Measurements from ENCODE around the gene NLGN1. TPM values are rescaled to one million over a fixed set of nuclear protein-coding genes. Genes with fewer than 3 reads are reported as not detected.
"Not testable (repeated sequence)": the region's sequence is repeated elsewhere in the genome, so short reads cannot be mapped to it uniquely, and the experiment has no call there.

The NLGN1 gene
- total RNA-seq, 1 donor, result 6.1 TPM

GRCh38 chr3:174198199-174198598, 800.7 kb downstream of the NLGN1 start:
- TF ChIP-seq, protein P1, sequence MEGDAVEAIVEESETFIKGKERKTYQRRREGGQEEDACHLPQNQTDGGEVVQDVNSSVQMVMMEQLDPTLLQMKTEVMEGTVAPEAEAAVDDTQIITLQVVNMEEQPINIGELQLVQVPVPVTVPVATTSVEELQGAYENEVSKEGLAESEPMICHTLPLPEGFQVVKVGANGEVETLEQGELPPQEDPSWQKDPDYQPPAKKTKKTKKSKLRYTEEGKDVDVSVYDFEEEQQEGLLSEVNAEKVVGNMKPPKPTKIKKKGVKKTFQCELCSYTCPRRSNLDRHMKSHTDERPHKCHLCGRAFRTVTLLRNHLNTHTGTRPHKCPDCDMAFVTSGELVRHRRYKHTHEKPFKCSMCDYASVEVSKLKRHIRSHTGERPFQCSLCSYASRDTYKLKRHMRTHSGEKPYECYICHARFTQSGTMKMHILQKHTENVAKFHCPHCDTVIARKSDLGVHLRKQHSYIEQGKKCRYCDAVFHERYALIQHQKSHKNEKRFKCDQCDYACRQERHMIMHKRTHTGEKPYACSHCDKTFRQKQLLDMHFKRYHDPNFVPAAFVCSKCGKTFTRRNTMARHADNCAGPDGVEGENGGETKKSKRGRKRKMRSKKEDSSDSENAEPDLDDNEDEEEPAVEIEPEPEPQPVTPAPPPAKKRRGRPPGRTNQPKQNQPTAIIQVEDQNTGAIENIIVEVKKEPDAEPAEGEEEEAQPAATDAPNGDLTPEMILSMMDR (IDR thresholded peaks at IDR 0.05; ENCODE audit: insufficient read depth, low read length), result no peak
- peak; percentile 37 for DNase-seq (ENCODE audit: low read depth)
- H3K4me3 ChIP-seq (ENCODE audit: low read depth, low read length), result no peak overlapping the region

DNA sequence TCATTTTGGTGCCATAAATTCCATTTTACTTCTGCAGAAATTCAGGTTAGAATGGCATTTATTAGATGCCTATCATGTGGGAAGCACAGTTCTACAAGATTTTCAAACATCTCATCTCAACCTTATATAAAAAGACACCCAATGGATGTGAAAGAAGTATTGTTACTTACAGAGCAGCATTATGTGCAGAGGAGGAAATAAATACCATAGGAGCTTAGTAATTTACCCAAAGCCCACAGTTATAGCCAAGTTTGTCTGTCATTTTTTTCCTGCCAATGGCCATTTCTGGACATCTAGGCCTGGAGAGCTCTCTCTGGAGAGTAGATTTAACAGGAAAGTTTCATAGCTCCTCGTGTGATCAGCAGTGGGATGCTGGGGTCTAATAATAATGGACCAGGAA, 802.2 kb downstream of the NLGN1 start:
- no peak overlapping the region for H3K4me3 ChIP-seq (ENCODE audit: low read depth, low read length)
- TF ChIP-seq, protein P1 (IDR thresholded peaks at IDR 0.05; ENCODE audit: insufficient read depth, low read length), result no peak
- no peak for DNase-seq (ENCODE audit: low read depth)

GRCh38 chr3:174202116-174202515, 804.6 kb downstream of the NLGN1 start:
- no peak for DNase-seq (ENCODE audit: low read depth)
- TF ChIP-seq, protein P1 (IDR thresholded peaks at IDR 0.05; ENCODE audit: insufficient read depth, low read length), result no peak

GRCh38 chr3:174202561-174202960, 805.0 kb downstream of the NLGN1 start:
- no peak overlapping the region for H3K4me3 ChIP-seq (ENCODE audit: low read depth, low read length)
- TF ChIP-seq, protein P1 (IDR thresholded peaks at IDR 0.05; ENCODE audit: insufficient read depth, low read length), result no peak
- DNase-seq (ENCODE audit: low read depth), result no peak

More at GRCh38 chr3:174202116-174202515, 804.6 kb downstream of the NLGN1 start:
- no peak overlapping the region for H3K4me3 ChIP-seq (ENCODE audit: low read depth, low read length)

- DNase-seq (ENCODE audit: low read depth), result no peak
- TF ChIP-seq, protein P1 (IDR thresholded peaks at IDR 0.05; ENCODE audit: insufficient read depth, low read length), result no peak
- no peak overlapping the region for H3K4me3 ChIP-seq (ENCODE audit: low read depth, low read length)
Observed at GRCh38 chr3:174204765-174205164, 807.2 kb downstream of the NLGN1 start.

GRCh38 chr3:174206607-174207192, 809.2 kb downstream of the NLGN1 start:
- H3K4me3 ChIP-seq (ENCODE audit: low read depth, low read length), result no peak overlapping the region
- TF ChIP-seq, protein P1 (IDR thresholded peaks at IDR 0.05; ENCODE audit: insufficient read depth, low read length), result no peak
- peak; percentile 33 for DNase-seq (ENCODE audit: low read depth)

GRCh38 chr3:174208161-174208560, 810.6 kb downstream of the NLGN1 start:
- no peak for DNase-seq (ENCODE audit: low read depth)
- H3K4me3 ChIP-seq (ENCODE audit: low read depth, low read length), result no peak overlapping the region
- TF ChIP-seq, protein P1 (IDR thresholded peaks at IDR 0.05; ENCODE audit: insufficient read depth, low read length), result no peak

- not testable (repeated sequence) for H3K4me3 ChIP-seq (ENCODE audit: low read depth, low read length); DNase-seq (ENCODE audit: low read depth)
Observed at GRCh38 chr3:174211896-174212295, 814.4 kb downstream of the NLGN1 start.
